Progenitor cell of endocrine pancreas (in vitro differentiated cells): ENCODE results near the gene CLPSL2. TPM values are rescaled to one million over a fixed set of nuclear protein-coding genes. Genes with fewer than 3 reads are reported as not detected.

Experiments used
- DNase-seq: peaks from one replicate; pipeline ENCODE4 v3.0.0; 2021; ENCODE audit warnings: low spot score; ENCODE audit not compliant: unreplicated experiment
- H3K27ac Mint-ChIP-seq: 2 replicates; pipeline ENCODE4 v1.8.0; 2021; ENCODE audit warnings: mild to moderate bottlenecking, moderate library complexity, mixed read lengths
- H3K27me3 Mint-ChIP-seq: 2 replicates; pipeline ENCODE4 v1.8.0; 2021; ENCODE audit warnings: mixed read lengths
- H3K36me3 Mint-ChIP-seq: 2 replicates; pipeline ENCODE4 v1.8.0; 2022; ENCODE audit warnings: mixed read lengths; ENCODE audit not compliant: insufficient read depth
- H3K4me1 Mint-ChIP-seq: 2 replicates; pipeline ENCODE4 v1.8.0; 2021; ENCODE audit warnings: low read depth, mixed read lengths
- H3K4me3 Mint-ChIP-seq: 2 replicates; pipeline ENCODE4 v1.8.0; 2021; ENCODE audit warnings: low read depth, mild to moderate bottlenecking, moderate library complexity, mixed read lengths
- H3K9me3 Mint-ChIP-seq: 2 replicates; pipeline ENCODE4 v1.8.0; 2021; ENCODE audit warnings: low read depth, mixed read lengths
- total RNA-seq: library from RNA; stranded (reverse); gene quantifications from 2 replicates; pipeline ENCODE4 v1.2.1, GENCODE V29; 2021
- TF ChIP-seq, protein P1 (sequence below): fragments of 200-600 bp; sonication (generic); IDR thresholded peaks from one replicate; pipeline ENCODE4 v1.5.0; 2021; ENCODE audit warnings: antibody characterized with exemption, mild to moderate bottlenecking; ENCODE audit not compliant: unreplicated experiment

CLPSL2 gene
- total RNA-seq, 1 donor from 2014 or later, result not detected

GRCh38 chr6:35823601-35824000 lies 47.2 kb downstream of the CLPSL2 start:
- TF ChIP-seq, protein P1, sequence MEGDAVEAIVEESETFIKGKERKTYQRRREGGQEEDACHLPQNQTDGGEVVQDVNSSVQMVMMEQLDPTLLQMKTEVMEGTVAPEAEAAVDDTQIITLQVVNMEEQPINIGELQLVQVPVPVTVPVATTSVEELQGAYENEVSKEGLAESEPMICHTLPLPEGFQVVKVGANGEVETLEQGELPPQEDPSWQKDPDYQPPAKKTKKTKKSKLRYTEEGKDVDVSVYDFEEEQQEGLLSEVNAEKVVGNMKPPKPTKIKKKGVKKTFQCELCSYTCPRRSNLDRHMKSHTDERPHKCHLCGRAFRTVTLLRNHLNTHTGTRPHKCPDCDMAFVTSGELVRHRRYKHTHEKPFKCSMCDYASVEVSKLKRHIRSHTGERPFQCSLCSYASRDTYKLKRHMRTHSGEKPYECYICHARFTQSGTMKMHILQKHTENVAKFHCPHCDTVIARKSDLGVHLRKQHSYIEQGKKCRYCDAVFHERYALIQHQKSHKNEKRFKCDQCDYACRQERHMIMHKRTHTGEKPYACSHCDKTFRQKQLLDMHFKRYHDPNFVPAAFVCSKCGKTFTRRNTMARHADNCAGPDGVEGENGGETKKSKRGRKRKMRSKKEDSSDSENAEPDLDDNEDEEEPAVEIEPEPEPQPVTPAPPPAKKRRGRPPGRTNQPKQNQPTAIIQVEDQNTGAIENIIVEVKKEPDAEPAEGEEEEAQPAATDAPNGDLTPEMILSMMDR, result no peak
- H3K27ac Mint-ChIP-seq, result no peak overlapping the region
- DNase-seq, result no peak
- no peaks in the 10 kb centered on the region for H3K36me3 Mint-ChIP-seq
- no peaks in the 10 kb centered on the region for H3K4me1 Mint-ChIP-seq
- H3K27me3 Mint-ChIP-seq, result no peaks in the 10 kb centered on the region
- H3K4me3 Mint-ChIP-seq, result no peak overlapping the region
- H3K9me3 Mint-ChIP-seq, result no peaks in the 10 kb centered on the region

DNA sequence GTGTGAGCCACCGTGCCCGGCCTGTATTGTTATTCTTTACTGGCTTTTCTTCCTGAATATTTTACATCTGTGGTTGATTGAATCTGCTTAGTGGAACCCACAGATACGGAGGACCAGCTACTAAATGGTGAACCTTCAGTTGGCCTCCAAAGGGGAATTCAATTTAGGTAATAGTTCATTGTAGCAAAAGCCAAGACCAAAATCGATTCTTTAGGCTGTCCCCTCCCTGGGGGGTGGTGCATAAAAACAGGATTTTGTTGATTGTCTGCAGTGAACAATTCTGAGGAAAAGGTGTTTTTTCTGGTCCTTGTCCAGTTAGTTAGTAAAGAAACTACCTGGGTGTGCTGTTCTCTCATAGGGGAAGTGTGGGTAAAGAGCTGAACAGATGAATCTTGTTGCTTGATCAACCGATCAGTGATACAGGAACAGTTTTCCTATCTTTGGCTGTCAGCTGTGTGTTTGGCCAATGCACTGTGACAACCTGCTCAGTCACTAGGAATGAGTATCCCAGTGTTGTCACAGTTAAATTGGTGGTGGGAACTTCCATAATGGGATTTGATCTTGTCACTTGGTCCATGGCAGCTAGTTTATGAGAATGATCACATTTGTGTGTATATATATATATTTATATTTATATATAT lies 48.3 kb downstream of the CLPSL2 start:
- TF ChIP-seq, protein P1, result no peak
- Mint-ChIP-seq H3K27me3 (no peaks in the 10 kb centered on the region), H3K9me3 (no peaks in the 10 kb centered on the region), H3K36me3 (no peaks in the 10 kb centered on the region), H3K4me3 (no peak overlapping the region), H3K27ac (no peak overlapping the region), H3K4me1 (no peaks in the 10 kb centered on the region)
- DNase-seq, result no peak

Other genes with a start within 250 kb of the CLPSL2 start
- 5.9 and 6.9 TPM in 2 replicates for gene FKBP5, start 87.7 kb upstream of the CLPSL2 start, total RNA-seq
- gene ARMC12, start 39.6 kb upstream of the CLPSL2 start, total RNA-seq, result 0.36 and 0.98 TPM in 2 replicates
- not detected in 2 replicates for gene CLPSL1, start 4.4 kb downstream of the CLPSL2 start, total RNA-seq
- 0.87 and 1.7 TPM in 2 replicates for gene CLPS, start 20.7 kb downstream of the CLPSL2 start, total RNA-seq
- gene LHFPL5, start 28.8 kb downstream of the CLPSL2 start, total RNA-seq, result not detected in 2 replicates
- 74.3 and 96.2 TPM in 2 replicates for gene SRPK1, start 144.5 kb downstream of the CLPSL2 start, total RNA-seq
- gene SLC26A8, start 248.0 kb downstream of the CLPSL2 start, total RNA-seq, result not detected in 2 replicates